BLaER1 (cell line): ENCODE data around the gene SNTG2.

Experiments used
- H3K27ac ChIP-seq: shearing (Covaris generic); formaldehyde crosslinking; 2 replicates; pipeline ENCODE4 v1.8.1; 2022
- H3K27me3 ChIP-seq: shearing (Covaris generic); formaldehyde crosslinking; 2 replicates; pipeline ENCODE4 v1.8.1; 2022
- H3K36me3 ChIP-seq: shearing (Covaris generic); formaldehyde crosslinking; 2 replicates; pipeline ENCODE4 v1.8.1; 2022
- H3K4me1 ChIP-seq: shearing (Covaris generic); formaldehyde crosslinking; 2 replicates; pipeline ENCODE4 v1.8.1; 2022
- H3K4me2 ChIP-seq: shearing (Covaris generic); formaldehyde crosslinking; 2 replicates; pipeline ENCODE4 v1.8.1; 2022
- H3K4me3 ChIP-seq: shearing (Covaris generic); formaldehyde crosslinking; 2 replicates; pipeline ENCODE4 v1.8.1; 2022
- H3K9ac ChIP-seq: shearing (Covaris generic); formaldehyde crosslinking; 2 replicates; pipeline ENCODE4 v1.8.1; 2022
- H3K9me3 ChIP-seq: shearing (Covaris generic); formaldehyde crosslinking; 2 replicates; pipeline ENCODE4 v1.8.1; 2022
- H4K20me1 ChIP-seq: shearing (Covaris generic); formaldehyde crosslinking; 2 replicates; pipeline ENCODE4 v1.8.1; 2022
- Cebpa-rat ChIP-seq: shearing (Covaris generic); IDR thresholded peaks from 2 replicates; pipeline ENCODE4 v1.8.1; 2022

Gene SNTG2

DNA sequence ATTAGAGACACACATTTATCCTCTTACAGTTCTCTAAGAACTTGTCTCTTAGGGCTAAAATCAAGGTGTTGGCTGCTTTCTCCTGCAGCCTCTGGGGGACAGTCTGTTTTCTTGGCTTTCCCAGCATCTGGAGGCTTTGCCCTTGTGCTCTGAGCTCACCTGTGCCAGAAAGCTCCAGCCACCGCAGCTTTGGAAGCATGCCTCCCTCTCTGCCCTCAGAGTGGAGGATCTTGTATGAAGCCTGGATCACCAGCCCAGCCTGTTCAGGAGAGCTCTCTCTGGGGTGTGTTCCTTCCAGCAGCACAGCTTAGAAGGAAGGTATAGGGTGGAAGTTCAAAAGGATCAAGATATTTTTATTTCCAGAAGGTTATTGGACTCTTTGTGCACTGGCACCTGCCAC, 409.5 kb downstream of the SNTG2 start:
- no peaks in the 10 kb centered on the region for H3K9me3 ChIP-seq
- H4K20me1 ChIP-seq, result no peaks in the 10 kb centered on the region
- no peak for TF ChIP-seq Cebpa-rat
- no peak overlapping the region for H3K9ac ChIP-seq
- H3K27ac ChIP-seq, result no peak overlapping the region
- H3K4me2 ChIP-seq, result peak overlapping the region; percentile 70
- peaks cover 25% of the 10 kb centered on the region for H3K4me1 ChIP-seq
- no peaks in the 10 kb centered on the region for H3K36me3 ChIP-seq
- H3K27me3 ChIP-seq, result no peaks in the 10 kb centered on the region
- H3K4me3 ChIP-seq, result no peak overlapping the region

DNA sequence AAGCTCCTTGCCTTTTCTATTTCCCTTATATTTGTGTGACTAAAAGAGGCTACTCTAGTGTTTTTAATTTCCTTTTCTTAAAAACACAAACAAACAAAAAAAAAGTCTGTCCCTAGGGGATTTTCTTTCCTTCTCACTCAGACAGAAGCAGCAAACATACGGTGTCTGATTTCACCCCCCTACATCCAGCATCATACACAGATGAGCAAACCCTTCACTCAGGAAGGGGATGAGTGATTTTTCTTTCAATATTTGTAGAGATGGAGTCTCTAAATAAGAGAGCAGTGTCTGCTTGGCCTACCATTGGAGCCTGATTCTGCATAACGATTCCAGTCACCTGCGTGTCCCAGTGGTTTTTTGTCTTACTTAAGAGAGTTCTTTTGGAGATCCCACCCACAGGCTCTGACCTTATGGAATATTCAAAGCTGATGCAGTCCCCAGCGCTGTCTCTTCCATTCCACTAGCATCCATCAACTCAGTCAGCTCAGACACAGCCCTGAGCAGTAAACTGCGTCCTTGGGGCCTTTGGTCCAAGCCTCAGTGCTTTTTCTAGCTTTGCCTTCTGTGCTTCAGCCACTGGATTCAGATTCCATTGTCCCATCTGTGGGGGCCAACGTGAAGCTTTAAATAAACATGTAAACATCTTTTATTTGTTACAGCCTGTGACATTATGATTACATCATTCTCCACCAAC, 410.1 kb downstream of the SNTG2 start:
- peak overlapping the region; percentile 70 for H3K4me2 ChIP-seq
- H3K27me3 ChIP-seq, result no peaks in the 10 kb centered on the region
- no peak for TF ChIP-seq Cebpa-rat
- no peak overlapping the region for H3K27ac ChIP-seq
- H3K4me1 ChIP-seq, result peaks cover 31% of the 10 kb centered on the region
- no peak overlapping the region for H3K4me3 ChIP-seq
- no peaks in the 10 kb centered on the region for H3K9me3 ChIP-seq
- H4K20me1 ChIP-seq, result no peaks in the 10 kb centered on the region
- no peaks in the 10 kb centered on the region for H3K36me3 ChIP-seq
- H3K9ac ChIP-seq, result no peak overlapping the region

DNA sequence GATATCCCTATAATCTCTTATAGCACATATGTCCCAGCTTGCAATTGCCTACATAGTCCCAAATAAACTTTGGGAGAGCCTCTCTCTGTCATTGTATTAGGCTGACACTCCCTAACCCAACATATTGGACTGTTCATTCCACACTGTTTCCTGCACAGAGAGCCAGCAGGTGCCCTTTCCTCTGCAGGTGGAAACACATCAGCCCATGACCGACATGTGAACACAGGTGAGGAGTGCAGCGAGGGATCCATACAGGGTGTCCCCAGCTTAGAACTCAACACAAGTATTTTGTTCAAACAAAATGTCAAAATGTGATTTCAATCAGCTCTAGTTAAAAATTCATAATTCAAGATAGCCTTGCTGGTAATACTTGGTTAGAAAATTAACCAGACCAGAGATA, 412.7 kb downstream of the SNTG2 start:
- Histone ChIP-seq H3K36me3 (no peaks in the 10 kb centered on the region), H3K27me3 (no peaks in the 10 kb centered on the region), H3K9me3 (no peaks in the 10 kb centered on the region), H3K4me2 (no peak overlapping the region), H3K9ac (no peak overlapping the region), H3K27ac (no peak overlapping the region), H4K20me1 (no peaks in the 10 kb centered on the region), H3K4me1 (peaks cover 57% of the 10 kb centered on the region), H3K4me3 (no peak overlapping the region)
- TF ChIP-seq Cebpa-rat, result no peak

DNA sequence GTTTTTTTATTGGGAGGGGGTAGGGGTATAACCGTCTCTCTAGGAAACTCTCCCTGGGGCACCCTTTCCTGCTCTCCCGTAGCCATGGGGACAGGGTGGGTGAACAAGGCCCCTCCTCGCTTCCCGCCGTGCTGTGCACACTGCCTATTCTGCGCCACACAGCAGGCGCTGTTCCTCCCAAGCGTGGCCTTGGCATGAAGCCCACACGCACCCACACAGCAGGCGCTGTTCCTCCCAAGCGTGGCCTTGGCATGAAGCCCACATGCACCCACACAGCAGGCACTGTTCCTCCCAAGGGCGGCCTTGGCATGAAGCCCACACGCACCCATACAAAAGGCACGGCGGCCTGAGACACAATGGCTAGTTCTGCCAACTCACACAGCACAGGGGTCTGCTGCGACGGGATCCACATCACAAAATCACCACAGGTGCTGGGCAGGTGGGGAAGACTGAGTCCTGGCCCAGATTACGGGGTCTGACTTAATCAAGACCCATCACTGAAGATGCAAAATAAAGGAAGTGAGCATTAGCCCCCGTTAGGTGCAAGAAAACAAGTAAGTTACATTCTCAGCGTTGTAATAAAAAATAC, 416.0 kb downstream of the SNTG2 start:
- no peaks in the 10 kb centered on the region for H4K20me1 ChIP-seq
- peak overlapping the region; percentile 70 for H3K4me2 ChIP-seq
- no peaks in the 10 kb centered on the region for H3K27me3 ChIP-seq
- no peak for TF ChIP-seq Cebpa-rat
- H3K9ac ChIP-seq, result peak overlapping the region; percentile 7; the same call in 1 of the 2 replicates
- H3K9me3 ChIP-seq, result no peaks in the 10 kb centered on the region
- H3K4me3 ChIP-seq, result peak overlapping the region; percentile 20; the same call in 1 of the 2 replicates
- no peaks in the 10 kb centered on the region for H3K36me3 ChIP-seq
- peak overlapping the region; percentile 26; the same call in 1 of the 2 replicates for H3K27ac ChIP-seq
- peaks cover 47% of the 10 kb centered on the region for H3K4me1 ChIP-seq

DNA sequence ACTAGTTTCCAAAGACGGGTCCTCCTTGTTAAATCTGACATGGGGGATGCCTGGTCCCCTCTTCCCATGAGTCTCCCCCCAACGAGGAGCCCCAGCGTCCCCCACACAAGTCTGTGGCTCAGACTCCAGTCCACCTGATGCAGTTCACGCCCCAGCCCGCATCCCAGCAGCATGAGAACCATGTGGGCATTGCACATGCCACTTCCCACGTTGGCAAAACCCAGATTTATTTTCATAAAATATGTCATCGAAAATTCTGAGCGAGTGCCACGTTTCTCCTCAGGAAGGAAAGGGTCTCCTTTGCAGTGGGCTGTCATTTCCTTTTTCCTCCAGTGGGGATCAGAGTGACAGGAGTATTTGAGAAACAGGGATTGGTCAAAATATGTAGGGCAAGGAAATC, 417.0 kb downstream of the SNTG2 start:
- Histone ChIP-seq H3K4me1 (peaks cover 57% of the 10 kb centered on the region), H3K27me3 (no peaks in the 10 kb centered on the region), H3K27ac (no peak overlapping the region), H3K4me3 (no peak overlapping the region), H3K9me3 (no peaks in the 10 kb centered on the region), H3K4me2 (peak overlapping the region; percentile 70), H3K9ac (no peak overlapping the region), H3K36me3 (no peaks in the 10 kb centered on the region), H4K20me1 (no peaks in the 10 kb centered on the region)
- no peak for TF ChIP-seq Cebpa-rat

DNA sequence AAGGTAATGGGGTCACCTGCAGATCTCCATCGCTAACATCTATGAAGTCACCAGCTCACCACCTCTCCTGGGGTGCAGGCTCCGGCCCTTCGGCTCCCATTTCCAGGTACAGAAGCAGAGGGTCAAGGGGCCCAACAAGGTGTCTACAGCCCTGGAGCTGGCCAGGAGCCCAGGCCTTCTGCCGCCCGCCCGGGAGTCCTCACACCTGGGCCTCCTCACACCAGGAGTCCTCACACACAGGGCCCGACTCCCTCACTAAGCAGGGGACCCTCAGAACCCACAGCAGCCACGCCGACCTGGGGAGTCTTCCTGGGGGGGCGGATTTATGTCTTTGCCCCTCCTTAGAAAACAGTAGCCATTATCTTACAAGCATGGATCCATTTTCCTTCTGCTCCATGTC, 419.3 kb downstream of the SNTG2 start:
- no peaks in the 10 kb centered on the region for H3K27me3 ChIP-seq
- H3K4me3 ChIP-seq, result no peak overlapping the region
- no peak overlapping the region for H3K27ac ChIP-seq

DNA sequence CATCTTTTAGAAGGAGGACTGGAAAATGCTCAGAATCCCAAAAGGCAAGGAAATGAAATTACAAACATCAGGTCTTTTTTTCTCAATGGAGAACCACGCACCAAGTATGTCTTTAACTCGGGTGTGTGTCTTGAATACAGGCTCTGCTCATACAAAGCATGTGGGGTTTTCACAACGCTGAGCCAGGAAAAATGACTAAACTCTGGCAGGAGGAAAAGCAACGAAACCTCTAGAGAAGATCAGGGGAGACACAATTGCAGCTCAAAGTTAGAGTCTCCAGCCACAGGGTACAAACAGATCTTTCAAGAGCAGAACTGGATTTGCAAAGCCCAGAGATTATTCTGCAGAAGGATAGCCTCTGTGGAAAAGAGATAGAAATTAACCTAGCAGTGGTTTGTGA, 419.8 kb downstream of the SNTG2 start:
- Histone ChIP-seq H3K9ac (no peak overlapping the region), H3K4me1 (peaks cover 64% of the 10 kb centered on the region), H3K36me3 (no peaks in the 10 kb centered on the region), H3K4me2 (no peak overlapping the region), H3K27ac (no peak overlapping the region), H3K4me3 (no peak overlapping the region), H3K27me3 (no peaks in the 10 kb centered on the region), H3K9me3 (peaks cover 9% of the 10 kb centered on the region), H4K20me1 (no peaks in the 10 kb centered on the region)
- no peak for TF ChIP-seq Cebpa-rat

More for the DNA sequence above, 419.3 kb downstream of the SNTG2 start:
- no peaks in the 10 kb centered on the region for H4K20me1 ChIP-seq
- no peak overlapping the region for H3K4me2 ChIP-seq
- TF ChIP-seq Cebpa-rat, result no peak
- H3K9ac ChIP-seq, result no peak overlapping the region
- H3K4me1 ChIP-seq, result peaks cover 66% of the 10 kb centered on the region
- no peaks in the 10 kb centered on the region for H3K36me3 ChIP-seq
- peaks cover 3% of the 10 kb centered on the region for H3K9me3 ChIP-seq

DNA sequence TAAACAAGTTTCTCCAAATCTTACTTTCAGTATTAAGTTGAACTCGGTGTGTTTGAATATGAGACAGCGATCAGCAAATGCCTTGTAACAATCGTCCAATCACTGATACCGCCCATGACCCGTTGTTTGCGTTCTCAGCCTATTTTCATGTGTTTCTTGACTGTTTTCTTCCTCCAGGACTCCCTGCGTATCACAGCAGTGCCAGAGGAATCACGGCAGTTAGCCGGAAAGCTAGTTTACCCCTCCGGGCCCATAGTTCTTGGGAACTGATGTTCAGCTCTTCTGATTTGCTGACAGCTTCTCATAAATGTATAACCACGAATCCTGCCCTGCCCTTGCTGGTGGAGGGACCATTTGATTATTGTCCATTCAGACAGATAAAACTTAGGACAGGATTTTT, 420.4 kb downstream of the SNTG2 start:
- Histone ChIP-seq H4K20me1 (no peaks in the 10 kb centered on the region), H3K4me3 (no peak overlapping the region), H3K27me3 (no peaks in the 10 kb centered on the region), H3K4me1 (peaks cover 64% of the 10 kb centered on the region), H3K36me3 (no peaks in the 10 kb centered on the region), H3K9ac (no peak overlapping the region), H3K9me3 (peaks cover 15% of the 10 kb centered on the region), H3K27ac (no peak overlapping the region), H3K4me2 (peak overlapping the region; percentile 35)
- no peak for TF ChIP-seq Cebpa-rat

DNA sequence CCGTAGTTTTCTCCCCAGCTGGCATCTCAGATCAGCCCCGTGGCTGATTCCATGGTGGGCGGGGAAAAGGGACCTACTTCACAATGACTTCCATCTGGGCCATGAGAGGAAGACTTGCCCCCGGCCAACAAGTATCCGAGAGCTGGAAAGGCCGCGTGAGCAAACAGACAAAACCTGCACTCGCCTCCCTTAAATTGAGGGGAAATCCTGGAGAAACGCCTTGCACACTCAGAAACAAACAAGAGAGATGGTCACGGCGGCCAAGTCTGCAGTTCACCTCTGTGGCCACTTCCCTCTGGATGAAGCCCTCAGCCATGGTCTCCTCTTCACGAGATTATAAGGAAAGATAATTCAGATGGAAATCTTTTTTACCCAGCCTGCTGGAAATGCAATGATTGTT, 423.2 kb downstream of the SNTG2 start:
- H3K4me2 ChIP-seq, result peak overlapping the region; percentile 40
- TF ChIP-seq Cebpa-rat, result no peak
- H3K27me3 ChIP-seq, result no peaks in the 10 kb centered on the region
- no peaks in the 10 kb centered on the region for H3K36me3 ChIP-seq
- no peaks in the 10 kb centered on the region for H4K20me1 ChIP-seq
- no peak overlapping the region for H3K4me3 ChIP-seq
- H3K4me1 ChIP-seq, result peaks cover 57% of the 10 kb centered on the region
- peaks cover 37% of the 10 kb centered on the region for H3K9me3 ChIP-seq
- H3K9ac ChIP-seq, result no peak overlapping the region
- H3K27ac ChIP-seq, result no peak overlapping the region

DNA sequence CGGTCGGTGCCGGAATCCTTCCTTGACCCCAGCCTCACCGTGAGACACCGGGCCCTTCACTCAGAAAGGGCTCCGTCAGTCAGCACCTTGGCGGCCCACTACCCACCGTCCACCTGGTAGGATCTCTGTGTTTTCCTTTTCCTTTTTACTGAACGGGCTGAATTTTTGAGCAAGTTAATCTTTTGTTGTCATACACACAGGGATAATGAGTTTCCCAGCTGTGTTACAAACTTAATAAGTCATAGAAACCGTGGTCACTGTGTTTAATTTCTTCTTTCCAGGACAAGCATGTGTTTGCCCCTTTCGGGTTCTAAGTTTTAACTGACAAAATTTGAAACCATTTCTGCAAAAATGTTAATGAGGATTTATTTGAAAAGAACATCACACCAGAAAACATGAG, 423.6 kb downstream of the SNTG2 start:
- Histone ChIP-seq H3K4me1 (peaks cover 57% of the 10 kb centered on the region), H3K9me3 (peaks cover 37% of the 10 kb centered on the region), H4K20me1 (no peaks in the 10 kb centered on the region), H3K4me2 (peak overlapping the region; percentile 40; the same call in 1 of the 2 replicates), H3K36me3 (no peaks in the 10 kb centered on the region), H3K9ac (no peak overlapping the region), H3K4me3 (no peak overlapping the region), H3K27ac (no peak overlapping the region), H3K27me3 (no peaks in the 10 kb centered on the region)
- TF ChIP-seq Cebpa-rat, result no peak
